H1 (cell line): ENCODE results near the gene ANKFN1.

Experiments
- CHD2 ChIP-seq: IDR thresholded peaks from 2 replicates; pipeline ENCODE4 v1.6.1; 2012; ENCODE audit warnings: low read length, improper control_type of control experiment
- CTCF ChIP-seq, 3 experiments: IDR thresholded peaks; 1 replicate in 2 of 3; 2 replicates in 1 of 3; pipeline versions ENCODE4 v1.5.1 to v1.6.1; 2011; ENCODE audit warnings: low read length in 3 of 3, mild to moderate bottlenecking in 3 of 3, inconsistent platforms in 2 of 3, low read depth in 1 of 3, moderate library complexity in 1 of 3; ENCODE audit not compliant: insufficient read depth in 1 of 3; ENCODE audit errors: control extremely low read depth in 1 of 3
- JUN ChIP-seq: IDR thresholded peaks from 2 replicates; pipeline ENCODE4 v1.6.1; 2011; ENCODE audit warnings: low read depth, mild to moderate bottlenecking, improper control_type of control experiment, low read length
- JUND ChIP-seq: IDR thresholded peaks from 2 replicates; pipeline ENCODE4 v1.6.1; 2011; ENCODE audit warnings: mild to moderate bottlenecking, improper control_type of control experiment, low read length
- MAX ChIP-seq: IDR thresholded peaks from 2 replicates; pipeline ENCODE4 v1.6.1; 2012; ENCODE audit warnings: inconsistent platforms

- TF ChIP-seq CTCF (IDR thresholded peaks at IDR 0.05; ENCODE audit: control extremely low read depth in 1 of 3, insufficient read depth in 1 of 3, low read depth in 1 of 3, low read length in 3 of 3) = no peak
- no peak for TF ChIP-seq CHD2
- no peak for TF ChIP-seq MAX
- TF ChIP-seq JUN = no peak
- TF ChIP-seq JUND = no peak
These were observed 293.9 kb downstream of the ANKFN1 start for GRCh38 chr17:56447171-56447570.
